LNCAP (cell line): Measurements from ENCODE around the gene TRIP11.

Experiments used
- TF ChIP-seq, protein P1 (sequence below): fragments of 450-650 bp; IDR thresholded peaks from 2 replicates; pipeline ENCODE4 v1.5.1; 2017; ENCODE audit warnings: mild to moderate bottlenecking

The TRIP11 gene

DNA sequence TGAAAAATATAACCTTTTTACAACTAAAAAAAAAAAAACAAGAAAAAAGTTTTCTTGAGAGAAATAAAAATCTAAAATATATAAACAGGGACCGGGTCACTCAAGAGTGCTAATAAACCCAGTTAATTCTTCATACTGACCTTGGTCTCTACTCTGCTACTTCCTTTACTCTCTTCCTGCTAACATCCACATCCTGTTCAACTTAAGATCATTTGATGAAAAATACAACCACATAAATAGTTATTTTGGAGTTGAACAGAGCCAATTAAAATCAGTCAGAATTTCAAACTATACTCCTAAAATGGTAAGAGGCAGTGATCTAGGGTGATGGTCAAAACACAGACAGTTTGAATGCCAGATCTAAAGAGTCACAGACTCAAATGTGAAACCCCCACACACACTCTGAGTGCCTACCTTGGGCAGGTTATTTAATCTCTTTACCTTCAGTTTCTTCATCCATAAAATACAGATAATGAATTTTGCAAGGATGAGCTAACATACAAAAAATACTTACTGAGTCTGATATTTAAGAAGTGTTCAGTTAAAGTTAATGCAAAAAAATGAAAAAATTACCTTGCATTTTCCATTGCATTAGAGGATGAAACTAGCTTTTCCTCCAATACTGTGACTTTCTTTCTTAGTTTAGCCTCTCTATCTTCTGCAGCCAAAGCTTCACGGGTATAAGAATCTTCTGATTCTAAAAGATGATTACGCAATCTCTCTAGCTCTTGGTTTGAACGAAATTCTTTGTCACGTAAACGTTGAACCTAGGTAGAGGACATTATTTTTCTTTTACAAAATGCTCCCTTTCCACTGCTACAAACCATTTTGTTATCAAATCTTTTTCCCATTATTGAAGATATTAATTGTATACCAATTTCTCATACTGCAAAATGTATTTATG is 40.9 kb downstream of the TRIP11 start:
- TF ChIP-seq, protein P1, sequence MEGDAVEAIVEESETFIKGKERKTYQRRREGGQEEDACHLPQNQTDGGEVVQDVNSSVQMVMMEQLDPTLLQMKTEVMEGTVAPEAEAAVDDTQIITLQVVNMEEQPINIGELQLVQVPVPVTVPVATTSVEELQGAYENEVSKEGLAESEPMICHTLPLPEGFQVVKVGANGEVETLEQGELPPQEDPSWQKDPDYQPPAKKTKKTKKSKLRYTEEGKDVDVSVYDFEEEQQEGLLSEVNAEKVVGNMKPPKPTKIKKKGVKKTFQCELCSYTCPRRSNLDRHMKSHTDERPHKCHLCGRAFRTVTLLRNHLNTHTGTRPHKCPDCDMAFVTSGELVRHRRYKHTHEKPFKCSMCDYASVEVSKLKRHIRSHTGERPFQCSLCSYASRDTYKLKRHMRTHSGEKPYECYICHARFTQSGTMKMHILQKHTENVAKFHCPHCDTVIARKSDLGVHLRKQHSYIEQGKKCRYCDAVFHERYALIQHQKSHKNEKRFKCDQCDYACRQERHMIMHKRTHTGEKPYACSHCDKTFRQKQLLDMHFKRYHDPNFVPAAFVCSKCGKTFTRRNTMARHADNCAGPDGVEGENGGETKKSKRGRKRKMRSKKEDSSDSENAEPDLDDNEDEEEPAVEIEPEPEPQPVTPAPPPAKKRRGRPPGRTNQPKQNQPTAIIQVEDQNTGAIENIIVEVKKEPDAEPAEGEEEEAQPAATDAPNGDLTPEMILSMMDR: no peak

DNA sequence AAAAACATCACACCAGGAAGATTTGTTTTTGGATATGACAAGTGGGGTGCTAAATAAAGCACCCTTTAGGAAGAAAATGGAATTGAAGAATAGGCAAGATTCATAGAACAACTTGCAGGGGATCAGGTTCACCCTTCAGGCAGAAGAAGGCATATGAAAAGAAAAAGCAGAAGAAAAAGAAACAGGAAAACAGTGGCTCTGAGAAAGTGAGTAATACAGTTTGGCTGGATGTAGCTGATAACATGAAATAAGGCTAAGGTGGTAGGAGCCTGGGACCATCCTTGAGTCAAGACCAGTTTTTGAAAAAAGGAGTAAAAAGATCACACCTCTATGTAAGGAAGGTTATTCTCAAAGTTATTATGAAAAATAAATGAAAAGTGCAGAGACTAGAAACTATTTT is 42.4 kb downstream of the TRIP11 start:
- TF ChIP-seq, protein P1: no peak

DNA sequence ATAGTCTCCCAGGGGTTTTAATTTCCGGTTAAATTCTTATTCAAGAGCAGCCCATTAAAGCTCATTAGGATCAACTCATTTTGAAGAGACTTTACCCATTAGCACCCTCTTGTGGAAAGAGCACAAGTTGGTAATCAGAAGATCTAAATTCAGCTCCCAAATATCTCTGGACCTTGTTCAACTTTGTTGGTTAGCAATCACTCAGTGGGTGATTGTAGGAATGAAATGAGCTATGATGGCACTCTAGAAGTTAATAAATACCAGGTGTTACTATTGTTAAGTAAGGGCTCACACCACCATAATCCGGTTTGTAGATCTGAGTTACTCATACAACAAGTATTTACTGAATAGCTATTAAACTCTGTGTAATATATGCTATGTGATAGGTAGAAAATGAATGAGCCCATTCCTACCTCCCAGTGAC is 42.9 kb downstream of the TRIP11 start:
- TF ChIP-seq, protein P1: peak; percentile 69

DNA sequence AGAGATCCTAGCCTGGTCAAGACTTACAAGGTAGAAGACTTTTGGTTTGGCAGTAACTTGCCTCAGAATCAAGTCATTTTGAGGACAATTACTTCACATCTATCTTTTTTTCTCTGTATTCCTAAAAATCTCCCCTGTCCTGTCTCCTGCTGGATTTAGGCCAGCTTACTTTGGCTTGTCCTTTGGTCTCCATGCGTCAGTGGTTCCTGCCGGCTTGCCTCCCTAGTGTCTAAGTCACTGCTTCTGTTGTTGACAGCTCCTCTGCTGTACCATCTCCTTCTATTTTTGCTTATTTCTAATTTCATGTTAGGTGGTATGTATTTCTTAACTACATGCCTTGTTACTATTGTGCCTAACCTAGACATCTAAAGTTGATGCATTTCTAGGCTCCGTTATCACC is 52.7 kb downstream of the TRIP11 start:
- TF ChIP-seq, protein P1: no peak

DNA sequence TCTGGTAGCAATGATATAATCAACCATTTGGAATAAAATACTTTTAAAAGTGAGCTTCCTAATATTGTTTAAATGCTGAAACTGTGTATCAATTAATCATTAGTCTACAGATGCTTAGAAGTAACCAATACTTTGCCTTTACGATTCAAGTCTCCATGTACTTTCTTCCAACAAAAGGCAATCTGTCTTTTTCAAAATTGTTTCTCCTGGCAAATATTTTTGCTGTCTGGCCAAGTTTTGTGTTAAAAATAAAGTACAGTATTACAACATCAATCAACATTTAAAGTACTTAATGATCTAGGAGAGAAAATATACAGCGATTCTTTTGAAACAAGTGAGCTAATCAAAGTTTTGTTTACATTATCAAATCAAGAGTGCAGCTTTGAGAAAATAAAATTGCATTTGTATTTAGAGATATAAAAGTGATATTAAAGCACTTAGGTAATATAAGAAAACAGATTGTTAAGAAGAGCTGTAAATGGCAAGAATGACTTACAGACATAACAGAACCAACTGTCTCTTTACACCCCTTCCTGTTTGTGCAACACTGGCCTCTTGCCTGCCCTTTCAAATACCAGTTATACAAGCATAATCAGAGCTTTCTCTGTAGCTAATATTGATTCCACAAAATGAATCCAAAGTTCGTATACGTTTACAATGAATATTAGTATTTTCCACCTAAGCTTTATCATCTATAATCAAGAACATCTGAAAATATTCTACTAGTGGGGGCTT is 54.2 kb downstream of the TRIP11 start:
- TF ChIP-seq, protein P1: no peak

DNA sequence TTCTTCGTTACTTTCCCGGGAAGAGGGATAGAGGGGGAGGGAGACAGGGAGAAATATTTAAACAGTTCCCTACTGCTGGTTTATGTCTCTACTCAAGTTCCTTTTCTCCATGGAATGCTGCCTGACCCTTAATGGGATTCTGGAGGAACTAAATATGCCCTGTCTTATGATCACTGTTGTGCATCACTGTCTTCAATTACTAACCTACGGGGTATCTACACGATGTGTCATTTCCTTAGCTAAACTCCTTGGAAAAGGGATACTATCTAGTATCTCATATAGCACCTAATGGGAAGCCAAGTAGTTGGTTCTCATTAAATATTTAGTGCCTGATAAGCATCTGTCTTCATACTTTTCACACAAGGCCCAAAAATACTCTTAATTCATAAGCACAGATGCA is 54.9 kb downstream of the TRIP11 start:
- TF ChIP-seq, protein P1: no peak

DNA sequence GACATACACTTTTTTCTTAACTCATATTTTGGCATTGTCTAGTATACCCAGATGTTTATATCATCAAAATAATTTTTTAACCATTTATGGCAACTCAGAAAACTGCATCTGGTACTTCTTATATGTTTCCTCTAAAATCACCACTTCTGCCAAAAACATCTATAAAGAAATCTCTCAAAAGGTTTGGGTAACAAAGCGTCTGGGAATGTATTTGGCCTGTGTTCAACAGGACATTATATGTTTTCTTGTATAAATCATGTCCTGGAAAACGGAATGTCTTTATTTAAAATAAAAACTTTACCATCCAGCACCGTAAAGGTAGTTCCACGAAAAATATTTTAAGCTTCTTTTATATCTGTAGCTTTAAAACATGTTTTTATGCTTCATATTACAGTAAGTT is 56.3 kb downstream of the TRIP11 start:
- TF ChIP-seq, protein P1: no peak
